ENCODE results near the gene S1PR1.

The S1PR1 gene

DNA sequence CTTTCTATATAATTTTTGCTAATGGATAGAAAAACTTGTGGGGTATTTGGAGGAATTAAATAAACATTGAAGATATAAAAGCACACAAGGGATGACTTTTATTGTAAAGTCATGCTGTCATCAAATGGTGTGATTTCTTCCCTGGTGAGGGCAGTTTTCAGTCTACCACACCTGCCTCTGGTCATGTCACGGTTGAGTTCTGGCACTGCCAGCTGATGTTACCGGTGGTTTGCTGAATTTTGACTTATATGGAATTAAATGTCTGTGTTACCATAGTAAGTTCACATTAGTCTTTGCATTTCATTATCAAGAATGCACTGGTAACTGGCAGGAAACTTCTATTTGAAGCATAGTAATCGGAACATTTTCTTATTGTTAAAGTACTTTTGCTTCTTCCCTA, 13.4 kb downstream of the S1PR1 start:
- DNase-seq = no peak

DNA sequence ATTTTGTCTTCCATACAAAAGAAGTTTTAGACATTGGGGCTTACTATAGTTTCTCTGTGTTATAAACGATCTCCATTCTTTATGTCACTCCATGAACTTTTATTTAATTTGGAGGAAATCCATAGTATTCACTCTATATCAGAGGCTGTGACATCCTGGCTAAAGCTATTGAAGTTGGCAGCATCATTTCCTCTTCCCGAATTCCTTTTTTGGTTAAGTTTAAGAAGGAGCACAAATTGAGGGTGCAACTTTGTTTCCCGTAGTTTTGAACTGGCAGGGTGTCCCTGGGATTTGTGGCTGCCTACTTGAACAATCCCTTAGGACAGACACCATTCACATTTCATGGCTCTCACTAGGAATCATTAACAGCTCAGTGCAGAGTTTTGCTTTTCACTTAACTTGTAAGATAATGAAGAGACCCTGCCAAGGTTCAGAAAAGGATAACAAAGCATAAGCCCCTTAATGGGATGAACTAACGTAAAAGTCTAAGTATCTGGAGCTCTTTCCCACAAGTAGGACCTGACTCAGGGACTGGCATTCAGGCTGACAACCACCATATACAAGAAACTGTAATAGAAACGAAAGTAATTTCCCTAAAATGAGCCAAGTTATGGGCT, 13.9 kb downstream of the S1PR1 start:
- DNase-seq = no peak

DNA sequence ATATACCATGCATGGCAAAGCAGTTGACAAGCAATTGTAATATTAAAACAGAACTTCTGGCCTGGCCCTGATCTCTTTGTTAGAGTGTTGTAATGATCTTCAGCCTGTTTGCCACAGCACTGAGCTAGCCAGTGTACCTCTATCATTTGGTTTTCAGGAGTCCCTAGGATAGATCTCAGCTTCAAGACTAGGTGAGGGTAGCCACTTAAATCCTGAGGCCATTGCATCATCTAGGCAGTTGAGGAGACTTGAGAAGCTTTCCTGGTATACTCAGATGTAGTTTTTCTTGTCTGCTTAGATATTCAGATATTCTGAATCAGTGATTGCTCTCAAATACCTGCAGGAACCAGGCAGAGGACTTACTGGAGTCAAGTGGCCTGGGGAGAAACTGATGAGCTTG, 14.7 kb downstream of the S1PR1 start:
- no peak for DNase-seq

DNA sequence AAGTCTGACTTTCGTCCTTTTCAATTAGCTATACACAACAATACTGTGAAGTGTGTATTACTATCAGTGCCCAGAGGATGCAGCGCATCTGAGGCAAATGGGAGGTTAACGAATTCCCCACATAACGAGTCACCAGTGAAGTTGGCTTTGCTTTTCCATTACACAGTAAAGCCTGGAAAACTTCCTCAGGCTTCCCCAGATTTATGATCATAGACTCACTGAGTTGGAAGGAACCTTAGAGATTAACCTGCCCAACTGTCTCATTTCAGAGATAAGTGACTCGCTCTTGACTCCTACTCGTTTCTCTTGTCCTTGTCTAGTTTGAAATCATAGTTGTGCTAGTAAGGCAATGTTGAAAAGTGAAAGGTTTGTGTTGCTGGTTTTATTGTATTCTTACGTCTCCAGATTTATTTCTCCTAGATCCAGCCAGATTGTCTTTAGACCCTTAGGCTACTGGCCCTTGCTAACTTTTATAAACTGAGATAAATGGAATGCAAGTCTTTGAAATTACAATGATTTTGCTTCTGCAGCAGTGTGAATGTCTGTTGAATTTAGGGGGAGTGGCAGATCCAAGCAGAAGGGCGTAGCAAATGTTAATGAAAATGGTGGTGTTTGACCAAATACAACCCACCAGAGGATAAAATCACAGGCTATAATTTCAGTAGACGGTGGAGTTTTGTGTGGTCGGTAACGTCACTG, 17.3 kb downstream of the S1PR1 start:
- no peak for DNase-seq

DNA sequence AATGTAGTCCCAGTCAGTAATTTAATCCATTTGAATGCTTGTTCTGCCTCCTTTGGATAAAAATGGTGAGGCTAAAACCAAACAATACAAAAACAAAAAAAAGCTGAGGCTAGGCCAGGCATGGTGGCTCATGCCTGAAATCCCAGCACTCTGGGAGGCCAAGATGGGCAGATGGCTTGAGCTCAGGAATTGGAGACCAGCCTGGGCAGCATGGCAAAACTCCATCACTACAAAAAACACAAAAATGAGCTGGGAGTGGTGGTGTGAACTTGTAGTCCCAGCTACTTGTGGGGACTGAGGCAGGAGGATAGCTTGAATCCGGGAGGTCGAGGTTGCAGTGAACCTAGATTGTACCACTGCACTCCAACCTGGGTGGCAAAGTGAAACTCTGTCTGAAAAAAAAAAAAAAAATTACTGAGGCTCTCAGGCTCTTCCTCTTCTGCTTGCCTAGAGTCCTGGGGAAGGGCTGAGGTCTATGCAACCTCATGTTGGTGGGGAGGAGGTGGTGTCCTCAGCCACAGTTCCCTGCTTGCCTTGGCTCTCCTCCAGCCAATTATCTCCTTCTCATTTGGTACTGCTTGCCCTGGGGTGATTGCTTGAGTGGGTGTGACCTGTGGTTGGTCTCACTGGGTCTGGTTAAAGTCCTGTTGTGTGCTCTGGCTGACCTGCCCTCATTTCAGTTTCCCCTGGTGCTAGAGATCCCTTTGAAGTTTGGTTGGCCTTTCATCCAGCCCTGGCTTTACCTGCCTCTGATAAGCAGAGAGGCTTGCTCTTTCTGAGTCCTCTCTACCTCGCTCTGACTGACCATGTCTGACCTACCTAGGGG, 20.9 kb downstream of the S1PR1 start:
- no peak for DNase-seq

DNA sequence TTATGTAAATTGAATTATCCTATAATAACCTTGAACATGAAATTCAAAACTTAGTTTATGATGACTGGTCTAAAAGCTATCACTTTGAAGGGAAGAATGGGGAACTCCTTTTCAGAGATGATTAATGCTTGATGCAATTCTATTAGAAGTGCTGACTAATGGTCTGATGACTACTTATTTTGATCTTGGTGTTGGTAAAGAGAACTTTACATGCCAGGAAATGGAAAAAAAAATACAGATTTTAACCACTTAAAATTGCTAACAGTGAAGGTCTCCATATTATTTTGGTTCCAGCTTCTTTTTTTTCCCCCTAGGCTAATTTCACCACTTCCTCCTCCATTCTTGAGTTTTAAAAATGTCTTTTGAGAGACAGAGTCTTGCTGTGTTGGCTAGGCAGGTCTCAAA, 22.9 kb downstream of the S1PR1 start:
- DNase-seq = no peak

DNA sequence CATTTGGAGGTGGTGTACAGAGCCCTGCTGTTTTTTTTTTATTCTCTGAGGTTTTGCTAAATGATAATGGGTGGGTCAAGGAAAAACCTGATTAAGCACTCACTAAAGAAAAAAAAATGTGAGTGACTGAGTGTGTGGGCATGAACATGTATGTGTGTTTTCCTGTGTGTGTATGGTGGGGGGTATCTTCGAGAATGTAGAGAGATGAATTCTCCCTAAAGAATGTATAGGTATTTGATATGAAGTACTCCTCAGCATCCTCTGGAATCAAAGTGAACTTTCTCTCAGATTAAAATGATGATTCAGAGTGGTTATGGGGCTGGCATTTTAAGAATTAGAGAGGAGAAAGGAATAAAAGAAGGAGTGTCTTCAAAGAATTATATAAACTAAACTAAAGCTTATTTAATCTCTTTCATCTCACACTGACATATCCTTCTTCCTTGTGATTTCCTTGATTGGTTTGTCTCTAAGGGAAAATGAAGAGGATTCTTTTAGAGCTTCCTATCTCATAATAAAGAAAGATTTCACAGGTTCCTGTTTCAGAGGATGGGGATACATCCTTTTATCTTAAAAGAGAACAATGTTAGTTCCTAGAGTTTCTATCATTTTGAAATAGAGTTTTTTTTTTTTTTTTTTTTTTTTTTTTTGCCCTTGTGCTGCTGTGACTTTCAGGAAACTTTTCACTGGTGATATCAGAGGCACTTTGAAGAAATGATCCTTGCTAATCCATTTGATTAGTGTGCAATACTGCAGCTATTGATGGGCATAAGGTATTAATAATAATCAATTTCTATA, 23.9 kb downstream of the S1PR1 start:
- DNase-seq = no peak

DNA sequence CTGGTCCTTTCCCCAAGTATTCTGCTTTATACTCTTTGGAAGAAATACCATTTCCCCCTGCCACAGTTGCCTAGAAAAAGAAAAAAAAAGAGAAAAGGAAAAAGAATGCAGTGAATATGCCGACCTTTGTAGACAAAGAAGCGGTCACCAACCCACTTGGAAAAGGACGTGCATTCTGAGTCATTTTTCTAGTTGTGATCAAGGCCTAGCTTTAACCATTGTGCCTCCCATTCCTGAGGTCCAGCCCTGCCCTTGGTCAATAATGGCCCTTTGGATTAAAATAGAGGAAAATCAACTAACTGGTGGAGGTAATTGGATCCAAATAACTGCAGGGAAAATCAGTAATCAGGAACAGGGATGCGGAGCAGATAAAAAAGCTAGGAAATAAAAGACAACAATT, 24.8 kb downstream of the S1PR1 start:
- DNase-seq = no peak

DNA sequence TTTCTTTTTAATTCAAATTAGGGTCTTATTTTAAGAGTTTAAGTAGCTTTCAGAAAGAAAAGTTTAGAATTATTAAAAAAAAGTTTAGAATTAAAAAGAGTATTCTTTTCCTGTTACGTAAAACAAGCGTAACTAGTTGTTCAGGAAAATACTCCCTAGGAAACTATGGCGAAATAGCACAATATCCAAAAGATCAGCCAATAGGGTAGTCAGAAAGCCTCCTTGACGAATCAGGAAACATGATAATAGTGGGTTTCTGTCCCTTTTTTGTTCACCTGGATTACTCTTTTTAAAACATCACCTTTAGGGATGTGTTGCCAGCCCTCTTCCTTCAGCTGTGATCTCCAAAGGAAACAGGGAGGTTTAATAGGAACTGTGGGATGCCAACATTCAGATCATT, 25.2 kb downstream of the S1PR1 start:
- no peak for DNase-seq

DNA sequence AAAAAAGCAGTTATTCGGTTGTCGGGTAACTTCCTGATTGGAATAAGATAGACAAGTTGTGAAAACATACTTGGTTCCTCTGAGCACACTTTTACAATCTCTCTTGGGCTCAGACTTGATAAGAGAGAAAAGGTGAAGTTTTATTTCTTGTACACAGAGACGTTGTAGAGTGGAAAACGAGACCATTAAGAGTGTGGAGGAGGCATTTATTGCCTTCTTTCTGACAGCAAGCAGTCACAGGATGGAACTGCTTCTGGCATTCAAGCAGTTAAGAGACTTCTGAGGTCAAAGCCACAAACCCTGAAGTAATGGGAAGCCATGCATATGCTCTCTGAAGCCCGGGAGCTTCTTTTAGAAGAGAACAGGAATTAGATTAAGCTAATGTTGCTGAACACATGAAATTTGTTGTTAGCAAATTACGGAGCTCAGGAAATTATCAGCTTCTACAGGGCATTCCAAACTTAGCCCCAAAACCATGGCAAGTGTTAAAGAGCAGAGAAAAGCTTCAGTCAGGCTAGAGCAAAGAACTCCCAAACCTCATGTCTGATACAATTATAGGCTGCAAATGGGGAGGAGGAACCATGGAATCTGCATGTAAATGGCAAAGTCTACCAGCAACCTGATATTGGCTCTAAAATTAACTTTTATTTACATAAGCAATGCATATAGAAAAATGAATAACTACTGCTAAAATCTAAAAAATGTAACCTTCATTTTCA, 26.0 kb downstream of the S1PR1 start:
- DNase-seq = no peak

DNA sequence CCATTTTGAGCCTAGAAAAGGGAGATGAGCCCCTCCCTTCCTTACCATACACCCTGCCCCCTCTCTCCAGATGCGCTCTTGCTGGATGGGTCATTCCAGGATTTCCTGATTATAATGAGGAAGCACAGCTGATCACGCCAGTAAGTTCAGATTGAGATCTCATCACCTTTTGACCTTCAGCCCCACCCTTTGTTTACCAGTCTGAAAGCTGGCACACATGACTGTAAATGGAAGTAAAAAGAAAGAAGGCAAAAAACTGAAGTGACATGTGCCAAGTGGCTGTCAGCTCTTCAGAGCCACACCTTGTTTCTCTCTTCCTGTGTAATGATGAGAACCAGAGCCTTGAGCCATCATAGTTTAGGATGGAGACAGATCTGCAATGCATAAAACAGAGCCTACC, 27.9 kb downstream of the S1PR1 start:
- DNase-seq = no peak

DNA sequence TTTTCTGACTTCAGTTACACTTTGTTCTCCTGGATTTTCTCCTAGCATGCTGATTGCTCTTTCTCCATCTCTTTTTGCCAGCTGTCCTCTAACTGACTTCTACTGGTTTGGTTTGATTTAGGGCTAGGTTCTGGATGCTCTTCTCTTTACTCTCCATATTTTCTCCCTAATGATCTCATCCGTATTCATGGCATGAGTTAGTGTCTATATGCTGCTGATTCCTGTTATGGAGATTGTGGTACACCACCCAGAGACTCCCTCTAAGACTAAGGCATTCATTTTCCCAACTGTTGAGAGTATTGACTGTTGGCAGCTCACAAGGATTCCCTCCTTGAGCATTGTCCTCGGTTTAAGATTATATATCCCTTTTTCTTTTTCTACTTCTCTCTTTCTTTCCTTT, 28.9 kb downstream of the S1PR1 start:
- DNase-seq = no peak

DNA sequence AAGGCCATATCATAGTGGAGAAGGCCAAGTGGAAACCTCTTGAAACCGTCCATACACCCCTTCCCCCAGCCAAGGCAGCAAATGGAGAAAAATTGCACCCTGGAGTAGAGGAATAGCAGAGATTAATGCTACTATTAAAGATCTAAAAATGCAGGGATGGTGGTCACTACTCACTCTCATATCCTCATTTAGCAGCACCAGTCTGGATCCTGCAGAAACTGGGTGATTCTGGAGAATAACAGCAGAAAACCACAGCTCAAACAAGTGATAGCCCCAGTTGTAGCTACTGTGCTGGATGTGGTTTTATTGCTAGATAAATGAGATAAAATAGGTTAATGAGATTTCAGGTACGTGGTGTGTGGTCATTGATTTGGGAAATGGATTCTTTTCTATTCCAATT, 30.3 kb downstream of the S1PR1 start:
- no peak for DNase-seq

DNA sequence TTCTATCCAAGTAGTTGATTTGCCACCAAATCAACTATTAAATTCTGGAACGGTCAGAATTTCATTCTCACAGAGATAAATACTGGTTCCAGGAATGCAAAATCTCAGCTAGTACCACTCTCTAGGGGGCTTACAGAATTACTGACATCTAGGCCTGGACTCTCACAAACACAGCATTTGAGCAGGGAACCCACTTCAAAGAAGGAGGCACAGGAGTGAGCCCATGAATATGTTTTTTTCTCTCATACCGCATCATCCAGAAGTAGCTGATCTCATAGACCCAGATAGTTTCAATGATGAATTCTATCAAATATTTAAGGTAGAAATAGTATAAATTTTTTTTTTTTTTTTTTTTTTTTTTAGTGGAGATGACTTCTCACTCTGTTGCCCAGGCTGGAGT, 32.1 kb downstream of the S1PR1 start:
- DNase-seq = no peak

DNA sequence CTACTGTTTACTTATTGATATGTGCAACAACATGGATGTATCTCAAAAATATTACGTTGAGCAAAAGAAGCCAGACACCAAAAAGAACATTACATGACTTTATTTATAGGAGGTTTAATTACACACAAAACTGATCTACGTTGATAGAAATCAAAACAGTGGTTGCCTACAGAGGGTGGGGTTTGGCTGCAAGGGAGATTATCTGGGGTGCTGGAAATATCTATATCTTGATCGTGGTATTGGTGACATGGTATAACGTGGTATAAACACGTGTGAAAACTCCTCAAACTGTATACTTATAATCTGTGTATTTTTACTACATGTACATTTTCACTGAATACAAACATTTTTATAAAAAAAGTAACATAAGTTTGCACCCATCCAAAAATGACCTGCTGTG, 38.9 kb downstream of the S1PR1 start:
- no peak for DNase-seq

DNA sequence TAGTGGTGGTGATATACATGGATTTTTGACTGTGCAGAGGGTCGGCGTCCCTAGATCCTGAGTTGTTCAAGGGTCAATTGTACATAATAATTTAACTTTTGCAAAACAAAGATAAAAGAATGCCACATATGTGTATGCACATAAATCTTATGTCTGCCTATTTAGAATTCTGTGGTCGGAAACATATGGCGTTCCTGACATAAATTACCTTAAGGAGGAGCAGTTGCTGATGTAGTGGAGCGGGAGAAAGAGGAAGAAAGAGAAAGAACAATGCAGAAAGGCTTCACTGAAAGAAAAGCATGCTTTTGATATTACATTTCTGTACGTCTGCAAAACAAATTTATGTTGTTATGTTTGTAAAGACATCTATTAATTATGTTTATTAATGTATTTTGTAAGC, 40.0 kb downstream of the S1PR1 start:
- no peak for DNase-seq

DNA sequence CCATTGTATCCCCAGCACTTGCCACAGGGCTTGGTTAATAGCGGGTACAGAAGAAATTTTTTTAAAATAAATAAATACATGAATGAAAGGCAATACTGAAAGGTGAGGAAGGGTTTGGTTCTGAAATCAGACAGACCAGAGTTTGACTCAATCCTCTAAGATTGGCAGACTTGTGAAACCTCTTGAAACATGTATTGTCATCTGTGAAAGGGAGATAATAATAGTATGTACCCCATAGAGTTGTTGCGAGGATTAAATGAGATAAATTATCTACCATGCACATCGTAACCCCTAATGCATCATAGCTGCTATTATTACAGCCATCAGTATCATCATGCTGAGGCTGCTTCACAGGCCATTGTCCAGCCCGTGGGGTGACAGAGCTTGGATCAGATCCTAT, 41.4 kb downstream of the S1PR1 start:
- DNase-seq = no peak

DNA sequence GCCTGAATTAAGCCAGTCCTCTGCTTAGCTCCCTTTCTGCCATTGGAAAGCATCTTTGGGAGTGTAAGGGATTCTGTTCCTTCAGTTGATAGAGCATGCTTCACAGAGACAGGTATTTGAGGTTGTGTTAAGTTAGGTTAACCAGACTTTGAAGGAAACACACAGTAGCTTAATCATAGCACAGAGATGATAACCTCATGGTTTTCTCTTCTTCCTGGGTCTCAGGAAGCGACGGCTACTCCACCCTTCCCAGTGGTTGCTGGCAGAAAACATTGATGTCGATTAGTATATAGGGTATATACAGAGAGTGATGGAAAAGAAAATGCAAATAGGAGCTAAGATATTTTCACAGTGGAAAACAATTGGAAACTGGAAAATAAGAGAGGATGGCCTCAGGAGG, 42.0 kb downstream of the S1PR1 start:
- no peak for DNase-seq

DNA sequence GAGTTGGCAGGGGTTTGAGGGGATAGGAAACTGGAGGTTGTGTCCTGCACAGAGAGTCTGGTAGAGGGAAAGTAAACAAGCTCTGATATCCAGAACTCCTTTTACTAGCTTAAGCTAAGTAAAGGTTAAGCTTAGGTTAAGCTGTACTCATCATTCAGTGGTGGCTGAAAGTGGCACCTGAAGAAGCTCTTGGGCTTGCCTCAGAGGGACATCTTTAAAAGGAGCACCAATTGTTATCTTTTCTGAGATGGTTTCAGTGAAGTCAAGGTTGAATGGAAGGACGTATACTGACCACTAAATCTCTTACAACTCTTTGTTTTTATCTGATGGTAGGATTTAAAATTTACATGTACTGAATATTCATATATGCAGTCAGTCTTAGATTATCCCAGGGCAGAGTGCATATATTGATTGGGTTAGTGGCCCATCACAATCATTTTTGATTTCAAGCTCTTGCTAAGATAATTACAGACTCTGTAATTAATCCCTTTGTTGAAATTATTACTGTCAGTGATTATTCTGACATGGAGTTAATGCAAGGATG, 43.3 kb downstream of the S1PR1 start:
- no peak for DNase-seq

DNA sequence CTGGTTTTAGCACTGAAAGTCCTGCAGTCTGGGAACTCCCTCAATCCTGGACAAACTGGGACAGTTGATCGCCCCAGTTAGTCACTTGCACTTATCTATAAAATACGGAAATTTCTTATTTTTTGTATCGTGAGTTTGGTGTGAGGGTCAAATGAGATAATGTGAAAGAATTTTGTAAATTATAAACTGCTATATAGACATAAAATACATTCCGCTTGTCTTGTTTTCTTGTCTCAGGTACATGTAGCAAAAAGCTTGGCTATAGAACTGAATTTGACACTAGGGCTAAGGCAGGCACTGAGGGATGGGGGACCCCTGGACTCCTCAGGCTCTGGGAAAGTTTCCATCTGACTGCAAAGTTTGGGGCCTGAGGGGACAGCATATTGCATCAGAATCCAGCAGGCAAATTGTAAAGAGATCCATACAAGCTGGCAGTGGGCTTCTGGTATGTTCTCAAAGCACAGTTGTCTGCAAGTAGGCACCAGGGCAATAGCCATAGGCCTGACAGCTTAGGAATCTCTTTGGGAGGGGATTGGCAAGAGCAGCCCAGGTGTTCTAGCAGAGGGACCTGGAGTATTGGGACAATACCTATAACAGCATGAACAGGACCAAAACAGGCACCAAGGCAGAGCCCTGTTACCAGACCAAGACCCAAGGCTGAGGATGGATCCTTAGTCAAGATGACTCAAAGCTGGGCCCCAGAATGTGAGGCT, 44.3 kb downstream of the S1PR1 start:
- DNase-seq = no peak

DNA sequence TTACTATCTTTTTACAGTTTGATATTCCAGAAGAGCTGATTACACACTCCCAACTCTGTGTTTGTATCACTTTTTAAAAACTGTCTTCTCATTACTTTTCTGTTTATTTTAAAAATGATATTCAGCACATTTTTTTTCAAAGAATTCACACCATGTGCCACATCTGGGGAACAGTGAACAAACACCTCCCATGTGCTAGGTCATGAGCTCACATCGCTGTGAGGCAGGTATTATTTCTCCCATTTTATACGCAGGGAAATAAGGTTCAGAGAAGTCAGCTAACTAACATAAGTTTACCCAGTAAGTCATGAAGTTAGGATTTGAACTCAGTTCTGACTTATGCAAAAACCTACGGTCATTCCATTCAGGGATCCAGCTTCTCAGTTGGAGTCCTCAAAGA, 44.9 kb downstream of the S1PR1 start:
- DNase-seq = no peak
